Measurements from ENCODE around the gene NSMF. TPM values are rescaled to one million over a fixed set of nuclear protein-coding genes. Genes with fewer than 3 reads are reported as not detected.

NSMF gene
- total RNA-seq, 1 donor from 2014 or later: 131 TPM

DNA sequence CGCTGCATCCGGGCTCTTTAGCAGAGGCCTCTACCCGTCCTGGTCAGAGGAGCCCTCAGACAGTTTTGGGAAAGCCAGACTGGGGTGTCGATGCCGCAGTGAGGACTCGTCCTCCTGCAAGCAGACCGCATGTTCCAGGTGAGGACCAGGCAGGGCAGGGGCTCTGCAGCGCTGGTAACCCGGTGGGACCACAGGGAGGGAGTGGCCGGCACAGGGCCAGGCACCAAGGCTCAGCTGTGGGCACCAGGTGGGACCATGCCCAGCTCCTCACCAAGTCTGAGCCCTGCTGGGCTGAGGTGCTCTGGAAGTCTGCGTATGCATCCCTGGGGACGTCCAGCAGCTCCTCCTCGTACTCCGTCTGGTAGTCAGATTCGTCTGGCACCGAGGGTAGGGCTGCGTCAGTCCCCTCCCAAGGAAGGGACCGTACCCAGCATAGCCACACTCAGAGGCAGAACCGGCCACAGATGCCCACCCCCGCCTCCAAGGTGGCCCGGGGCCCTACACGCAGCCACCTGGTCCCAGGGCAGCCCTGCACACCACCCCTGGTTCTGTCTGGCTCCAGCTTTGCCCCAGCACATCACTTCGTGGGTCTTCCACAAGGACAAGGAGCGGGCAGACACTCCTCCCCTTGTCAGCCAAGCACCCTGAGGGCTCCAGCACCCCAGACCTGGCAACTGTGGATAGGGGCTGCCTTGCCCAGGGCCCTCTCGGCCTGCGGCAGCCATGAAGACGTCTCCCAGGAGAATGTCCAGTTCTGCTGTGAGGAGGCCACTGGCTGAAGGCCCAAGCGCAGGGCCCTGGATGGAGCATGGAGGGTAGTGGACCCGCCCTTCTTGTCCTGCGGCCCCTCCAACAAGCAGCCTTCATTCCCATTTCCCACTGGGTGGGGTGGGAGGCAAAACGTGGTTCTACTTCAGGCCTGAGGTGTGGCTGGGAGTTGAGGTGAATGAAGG lies 1.5 kb upstream of the NSMF start:
- peaks cover 4% of the 10 kb centered on the region for H3K4me1 Mint-ChIP-seq (ENCODE audit: low read depth, unreplicated experiment)
- no peak overlapping the region for H3K27ac Mint-ChIP-seq (ENCODE audit: unreplicated experiment)
- DNase-seq: peak; percentile 21
- peaks cover 3% of the 10 kb centered on the region for H3K9me3 Mint-ChIP-seq (ENCODE audit: unreplicated experiment)
- H3K4me3 Mint-ChIP-seq (ENCODE audit: unreplicated experiment): no peak overlapping the region
- H3K27me3 Mint-ChIP-seq (ENCODE audit: unreplicated experiment): no peaks in the 10 kb centered on the region
- H3K36me3 Mint-ChIP-seq (ENCODE audit: unreplicated experiment): no peaks in the 10 kb centered on the region
- TF ChIP-seq, protein P1, sequence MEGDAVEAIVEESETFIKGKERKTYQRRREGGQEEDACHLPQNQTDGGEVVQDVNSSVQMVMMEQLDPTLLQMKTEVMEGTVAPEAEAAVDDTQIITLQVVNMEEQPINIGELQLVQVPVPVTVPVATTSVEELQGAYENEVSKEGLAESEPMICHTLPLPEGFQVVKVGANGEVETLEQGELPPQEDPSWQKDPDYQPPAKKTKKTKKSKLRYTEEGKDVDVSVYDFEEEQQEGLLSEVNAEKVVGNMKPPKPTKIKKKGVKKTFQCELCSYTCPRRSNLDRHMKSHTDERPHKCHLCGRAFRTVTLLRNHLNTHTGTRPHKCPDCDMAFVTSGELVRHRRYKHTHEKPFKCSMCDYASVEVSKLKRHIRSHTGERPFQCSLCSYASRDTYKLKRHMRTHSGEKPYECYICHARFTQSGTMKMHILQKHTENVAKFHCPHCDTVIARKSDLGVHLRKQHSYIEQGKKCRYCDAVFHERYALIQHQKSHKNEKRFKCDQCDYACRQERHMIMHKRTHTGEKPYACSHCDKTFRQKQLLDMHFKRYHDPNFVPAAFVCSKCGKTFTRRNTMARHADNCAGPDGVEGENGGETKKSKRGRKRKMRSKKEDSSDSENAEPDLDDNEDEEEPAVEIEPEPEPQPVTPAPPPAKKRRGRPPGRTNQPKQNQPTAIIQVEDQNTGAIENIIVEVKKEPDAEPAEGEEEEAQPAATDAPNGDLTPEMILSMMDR (IDR thresholded peaks at IDR 0.05; ENCODE audit: partially characterized antibody, unreplicated experiment): no peak

DNA sequence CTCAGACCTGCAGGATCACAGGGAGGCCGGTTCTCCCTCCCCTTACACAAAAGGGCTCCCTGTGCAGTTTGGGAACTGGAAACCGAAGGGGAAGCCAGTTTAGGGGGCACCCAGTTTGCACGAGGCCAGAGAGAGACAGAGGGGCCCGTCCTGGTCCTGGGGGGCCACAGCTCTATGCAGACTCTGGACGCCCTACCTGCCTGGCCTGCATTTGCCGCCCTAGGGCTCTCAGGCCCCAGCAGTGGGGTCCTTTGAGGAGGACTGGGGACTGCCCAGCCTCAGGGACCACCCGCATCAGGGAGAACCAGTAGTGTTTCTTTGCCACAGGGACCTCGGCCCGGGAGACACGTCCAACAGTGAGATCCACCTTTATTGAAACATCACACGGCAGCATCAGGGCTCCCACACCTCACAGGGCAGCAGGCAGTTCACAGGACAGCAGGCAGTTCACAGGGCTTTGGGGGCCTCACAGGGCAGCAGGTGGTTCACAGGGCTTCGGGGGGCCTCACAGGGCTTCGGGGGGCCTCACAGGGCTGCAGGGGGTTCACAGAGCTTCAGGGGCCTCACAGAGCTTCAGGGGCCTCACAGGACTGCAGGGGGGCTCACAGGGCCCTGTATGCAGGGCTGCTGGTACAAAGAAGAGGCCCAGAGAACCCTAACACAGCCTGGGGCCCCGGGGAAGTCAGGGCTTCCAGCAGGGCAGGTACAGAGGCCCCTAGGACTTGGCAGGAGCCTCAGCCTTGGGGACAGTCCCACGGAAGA lies 648 bp upstream of the NSMF start:
- peaks cover 1% of the 10 kb centered on the region for H3K9me3 Mint-ChIP-seq (ENCODE audit: unreplicated experiment)
- TF ChIP-seq, protein P1 (IDR thresholded peaks at IDR 0.05; ENCODE audit: partially characterized antibody, unreplicated experiment): no peak
- DNase-seq: peak; percentile 21
- no peak overlapping the region for H3K27ac Mint-ChIP-seq (ENCODE audit: unreplicated experiment)
- no peaks in the 10 kb centered on the region for H3K36me3 Mint-ChIP-seq (ENCODE audit: unreplicated experiment)
- H3K4me3 Mint-ChIP-seq (ENCODE audit: unreplicated experiment): peak overlapping the region; percentile 49
- H3K4me1 Mint-ChIP-seq (ENCODE audit: low read depth, unreplicated experiment): peaks cover 4% of the 10 kb centered on the region
- H3K27me3 Mint-ChIP-seq (ENCODE audit: unreplicated experiment): no peaks in the 10 kb centered on the region

DNA sequence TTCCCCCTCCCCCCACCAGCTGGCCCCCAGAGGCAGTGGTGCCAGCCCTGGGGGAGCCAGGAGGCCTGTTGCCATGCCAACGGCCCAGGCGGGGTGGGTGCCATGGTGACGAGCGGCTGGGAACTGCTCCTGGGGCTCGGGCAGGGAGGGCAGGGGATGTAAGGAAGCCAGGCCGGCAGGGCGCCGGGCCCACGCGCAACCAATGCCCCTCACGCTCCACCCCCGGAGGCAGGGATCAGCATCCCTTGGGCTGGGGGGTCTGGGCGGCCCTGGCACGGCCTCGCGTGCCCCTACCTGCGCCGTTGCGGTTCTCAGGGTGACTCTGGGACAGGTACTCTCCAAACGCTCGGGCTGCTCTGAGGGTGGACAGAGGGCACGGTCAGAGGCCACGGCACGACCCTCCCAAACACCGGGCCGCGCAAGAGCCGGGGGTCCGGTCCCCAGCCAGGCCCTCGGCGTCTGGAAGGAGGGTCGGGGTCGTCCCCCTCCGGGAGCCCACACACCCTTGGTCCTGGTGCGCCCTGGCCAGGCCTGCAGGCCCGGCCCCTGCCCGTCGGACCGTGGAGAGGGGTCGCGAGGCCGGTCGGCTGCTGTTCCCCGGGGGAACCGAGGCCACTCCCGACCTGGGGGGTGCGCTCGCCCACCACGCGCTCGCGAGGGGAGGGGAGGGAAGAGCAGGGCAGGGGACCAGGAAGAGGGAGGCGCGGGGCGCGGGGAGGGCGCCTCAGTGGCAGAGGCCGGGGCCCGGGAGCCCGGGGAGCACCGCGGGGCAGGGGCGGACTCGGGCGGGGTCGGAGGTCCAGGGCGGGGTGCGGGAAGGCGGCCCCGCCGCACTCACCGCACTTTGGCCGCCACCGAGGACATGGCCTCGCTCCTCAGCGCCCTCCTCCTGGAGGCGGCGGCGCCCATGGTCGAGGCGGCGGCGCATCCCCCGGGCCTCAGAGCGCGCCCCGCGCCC lies 661 bp downstream of the NSMF start:
- Mint-ChIP-seq H3K27me3 (ENCODE audit: unreplicated experiment) (peaks cover 4% of the 10 kb centered on the region), H3K4me3 (ENCODE audit: unreplicated experiment) (no peak overlapping the region), H3K4me1 (ENCODE audit: low read depth, unreplicated experiment) (peaks cover 4% of the 10 kb centered on the region), H3K9me3 (ENCODE audit: unreplicated experiment) (peaks cover 1% of the 10 kb centered on the region), H3K27ac (ENCODE audit: unreplicated experiment) (no peak overlapping the region), H3K36me3 (ENCODE audit: unreplicated experiment) (no peaks in the 10 kb centered on the region)
- TF ChIP-seq, protein P1 (IDR thresholded peaks at IDR 0.05; ENCODE audit: partially characterized antibody, unreplicated experiment): no peak
- DNase-seq: peak; percentile 49

DNA sequence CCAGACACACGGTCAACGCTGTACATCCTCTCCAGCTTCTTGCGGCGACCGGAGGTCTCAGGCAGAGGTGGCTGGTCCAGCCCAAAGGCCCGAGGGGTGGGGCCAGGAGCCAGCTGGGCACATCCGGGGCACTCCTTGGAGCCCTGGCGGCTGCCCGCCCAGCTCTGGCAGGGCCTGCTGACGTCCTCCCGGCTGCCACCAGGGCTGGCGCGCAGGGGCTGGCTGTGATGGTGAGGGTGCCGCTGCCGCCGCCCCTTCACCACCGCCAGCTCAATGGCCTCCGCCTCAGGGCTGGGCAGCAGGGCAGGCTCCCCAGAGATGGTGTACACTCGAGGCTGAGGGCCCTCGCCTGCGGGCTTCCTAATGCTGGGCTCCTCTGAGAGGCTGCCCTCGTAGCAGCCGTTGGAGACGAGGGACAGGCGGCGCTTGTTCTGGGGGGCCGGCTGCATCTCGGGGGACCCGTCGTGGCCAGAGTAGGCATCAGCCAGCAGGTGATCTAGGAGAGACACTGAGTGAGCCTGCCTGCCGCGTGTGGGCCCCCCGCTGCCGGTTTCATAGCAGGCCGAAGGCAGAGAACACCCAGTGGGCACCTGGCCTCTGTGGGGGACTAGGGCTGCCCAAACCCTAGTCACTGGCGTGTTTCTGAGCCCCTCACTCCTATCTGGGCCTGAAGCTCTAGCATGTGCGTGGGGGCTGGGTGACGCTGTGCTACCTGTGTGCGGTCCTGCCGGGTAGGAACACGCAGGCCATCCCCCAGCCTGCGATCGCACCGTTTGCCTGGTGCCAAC lies 1.5 kb downstream of the NSMF start:
- Mint-ChIP-seq H3K27ac (ENCODE audit: unreplicated experiment) (no peak overlapping the region), H3K9me3 (ENCODE audit: unreplicated experiment) (peaks cover 1% of the 10 kb centered on the region), H3K36me3 (ENCODE audit: unreplicated experiment) (no peaks in the 10 kb centered on the region), H3K4me1 (ENCODE audit: low read depth, unreplicated experiment) (peaks cover 4% of the 10 kb centered on the region), H3K4me3 (ENCODE audit: unreplicated experiment) (no peak overlapping the region), H3K27me3 (ENCODE audit: unreplicated experiment) (peaks cover 4% of the 10 kb centered on the region)
- TF ChIP-seq, protein P1 (IDR thresholded peaks at IDR 0.05; ENCODE audit: partially characterized antibody, unreplicated experiment): no peak
- DNase-seq: peak; percentile 16

Data from glutamatergic neuron (in vitro differentiated cells).